SK-N-MC (cell line): ENCODE measurements around the gene MSH3.

ENCODE experiments used
- EZH2 ChIP-seq: fragments of 200-600 bp; sonication (generic); IDR thresholded peaks from one replicate; pipeline ENCODE4 v1.6.1; 2017; ENCODE audit warnings: antibody characterized with exemption
- POLR2AphosphoS5 ChIP-seq: IDR thresholded peaks from 2 replicates; pipeline ENCODE4 v1.6.1; 2012; ENCODE audit warnings: mild to moderate bottlenecking, low read depth, low read length, borderline replicate concordance

DNA sequence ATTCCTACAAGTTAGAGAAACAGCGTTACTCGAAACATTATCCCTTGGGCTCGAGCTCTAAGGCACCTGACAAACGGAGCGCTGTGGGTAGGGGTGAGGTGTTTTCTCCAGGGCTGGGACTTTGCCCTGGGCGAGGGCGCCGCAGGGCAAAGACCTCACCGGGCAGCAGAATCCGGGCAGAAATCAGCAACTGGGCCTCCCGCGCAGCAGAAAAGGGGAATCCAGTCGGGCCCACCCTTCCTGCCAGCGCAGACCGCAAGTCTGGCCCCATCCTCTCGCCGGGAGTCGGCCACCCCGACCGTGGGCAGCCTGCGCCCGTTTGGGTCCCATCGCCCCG lies 430 bp upstream of the MSH3 start:
- TF ChIP-seq POLR2AphosphoS5: no peak
- no peak for TF ChIP-seq EZH2
